SK-N-SH (cell line): Measurements from ENCODE around the gene STRADA. TPM values are rescaled to one million over a fixed set of nuclear protein-coding genes. Genes with fewer than 3 reads are reported as not detected.
A peak's percentile ranks its signal among the peaks of the same experiment; 100 is the strongest.

Experiments used
- CTCF ChIA-PET: fragments of 300-600, 350-600 bp; formaldehyde crosslinking; extraction: SDS; loops from one replicate; lab custom pipeline; 2021; lab: Yijun Ruan, JAX
- POLR2A ChIA-PET: fragments of 350-600 bp; sonication (Branson Sonifier 250); formaldehyde crosslinking; extraction: SDS; loops from one replicate; lab custom pipeline; 2020; ENCODE audit warnings: antibody characterized with exemption, inconsistent platforms; lab: Yijun Ruan, JAX
- DNase-seq: peaks from one replicate; pipeline ENCODE4 v3.0.0; 2012
- H2AFZ ChIP-seq: fragments of 200-600 bp; sonication (generic); 2 replicates; pipeline ENCODE4 v1.8.1; 2016; ENCODE audit warnings: antibody characterized with exemption, mild to moderate bottlenecking, low read depth
- H3F3A ChIP-seq: fragments of 200-600 bp; sonication (generic); replicated peaks from 2 replicates; pipeline ENCODE3; 2016; ENCODE audit warnings: antibody characterized with exemption, mild to moderate bottlenecking; ENCODE audit not compliant: insufficient read depth
- H3K27ac ChIP-seq, 2 experiments: fragments of 200-500 bp in 1 of 2; fragments of 200-600 bp in 1 of 2; sonication (Bioruptor generic) in 1 of 2; sonication (generic), shearing (Covaris generic) in 1 of 2; 2 replicates each; pipeline versions ENCODE4 v1.5.1 to v1.6.1; 2014 to 2016; ENCODE audit warnings: low read depth in 2 of 2, inconsistent platforms in 1 of 2, low read length in 1 of 2, mild to moderate bottlenecking in 1 of 2, mixed read lengths in 1 of 2
- H3K27me3 ChIP-seq: fragments of 200-600 bp; sonication (generic), shearing (Covaris generic); 2 replicates; pipeline ENCODE4 v1.6.1; 2016; ENCODE audit warnings: mixed run types; ENCODE audit not compliant: insufficient read depth
- H3K36me3 ChIP-seq, 2 experiments: fragments of 200-500 bp in 1 of 2; fragments of 200-600 bp in 1 of 2; sonication (Bioruptor generic) in 1 of 2; sonication (generic) in 1 of 2; replicated peaks in 1 of 2; 2 replicates each; pipeline versions ENCODE3 to v1.5.1; 2014 to 2016; ENCODE audit warnings: low read length in 1 of 2, mild to moderate bottlenecking in 1 of 2; ENCODE audit not compliant: insufficient read depth in 2 of 2, control insufficient read depth in 1 of 2
- H3K4me1 ChIP-seq, 2 experiments: fragments of 200-500 bp in 1 of 2; fragments of 200-600 bp in 1 of 2; sonication (Bioruptor generic) in 1 of 2; sonication (generic), shearing (Covaris generic) in 1 of 2; 2 replicates each; pipeline versions ENCODE4 v1.5.1 to v1.6.1; 2014 to 2016; ENCODE audit warnings: low read depth in 1 of 2, low read length in 1 of 2, mixed run types in 1 of 2; ENCODE audit not compliant: insufficient read depth in 2 of 2, control insufficient read depth in 1 of 2
- H3K4me2 ChIP-seq: fragments of 200-600 bp; sonication (generic), shearing (Covaris generic); 2 replicates; pipeline ENCODE4 v1.6.1; 2017; ENCODE audit warnings: mixed run types
- H3K4me3 ChIP-seq, 2 experiments: fragments of 200-500 bp in 1 of 2; fragments of 200-600 bp in 1 of 2; sonication (Bioruptor generic) in 1 of 2; sonication (generic), shearing (Covaris generic) in 1 of 2; 2 replicates each; pipeline versions ENCODE4 v1.5.1 to v1.8.1; 2014 to 2016; ENCODE audit warnings: low read depth in 2 of 2, inconsistent platforms in 1 of 2, low read length in 1 of 2, mild to moderate bottlenecking in 1 of 2, mixed read lengths in 1 of 2, moderate library complexity in 1 of 2
- H3K79me2 ChIP-seq: fragments of 200-600 bp; sonication (generic); 2 replicates; pipeline ENCODE4 v1.8.1; 2017; ENCODE audit warnings: mild to moderate bottlenecking; ENCODE audit not compliant: insufficient read depth
- H3K9ac ChIP-seq: fragments of 200-600 bp; sonication (generic); 2 replicates; pipeline ENCODE4 v1.6.1; 2017; ENCODE audit warnings: mixed run types
- H3K9me2 ChIP-seq: fragments of 200-600 bp; sonication (generic); 2 replicates; pipeline ENCODE4 v1.6.1; 2017; ENCODE audit warnings: mixed run types
- H3K9me3 ChIP-seq: fragments of 200-600 bp; sonication (generic); 2 replicates; pipeline ENCODE4 v1.6.1; 2017; ENCODE audit warnings: mixed run types, mild to moderate bottlenecking, moderate library complexity
- H4K20me1 ChIP-seq: fragments of 200-600 bp; sonication (generic); 2 replicates; pipeline ENCODE4 v1.6.1; 2017; ENCODE audit warnings: mild to moderate bottlenecking, mixed run types; ENCODE audit not compliant: insufficient read depth
- CTCF ChIP-seq: fragments of 200-600 bp; sonication (generic); IDR thresholded peaks from 2 replicates; pipeline ENCODE4 v1.6.1; 2017; ENCODE audit warnings: antibody characterized with exemption, mild to moderate bottlenecking, moderate library complexity
- EZH2phosphoT487 ChIP-seq: fragments of 200-600 bp; sonication (generic); IDR thresholded peaks from 2 replicates; pipeline ENCODE4 v1.6.1; 2017; ENCODE audit warnings: low read depth, mixed run types, mild to moderate bottlenecking, antibody characterized with exemption, moderate library complexity, borderline replicate concordance
- FOSL2 ChIP-seq: IDR thresholded peaks from 2 replicates; pipeline ENCODE4 v1.4.0; 2012; ENCODE audit warnings: low read depth, mild to moderate bottlenecking, moderate library complexity, borderline replicate concordance
- FOXM1 ChIP-seq: IDR thresholded peaks from 2 replicates; pipeline ENCODE4 v1.4.0; 2012; ENCODE audit warnings: low read depth, mild to moderate bottlenecking
- GABPA ChIP-seq: IDR thresholded peaks from 2 replicates; pipeline ENCODE4 v1.4.0; 2012; ENCODE audit warnings: low read depth, mild to moderate bottlenecking
- IRF3 ChIP-seq: fragments of 150-350 bp; IDR thresholded peaks from 2 replicates; pipeline ENCODE4 v1.6.1; 2016; ENCODE audit warnings: mild to moderate bottlenecking, low read depth, low read length
- JUND ChIP-seq: IDR thresholded peaks from 2 replicates; pipeline ENCODE4 v1.4.0; 2012
- MEF2A ChIP-seq: IDR thresholded peaks from 2 replicates; pipeline ENCODE4 v1.4.0; 2012; ENCODE audit warnings: low read depth, borderline replicate concordance
- NFIC ChIP-seq: IDR thresholded peaks from 2 replicates; pipeline ENCODE4 v1.4.0; 2012; ENCODE audit warnings: borderline replicate concordance
- NRF1 ChIP-seq: IDR thresholded peaks from 2 replicates; pipeline ENCODE4 v1.6.1; 2012; ENCODE audit warnings: low read depth, mild to moderate bottlenecking, low read length
- POLR2AphosphoS5 ChIP-seq: IDR thresholded peaks from 2 replicates; pipeline ENCODE4 v1.6.1; 2012; ENCODE audit warnings: low read depth, low read length
- RAD21 ChIP-seq: IDR thresholded peaks from 2 replicates; pipeline ENCODE4 v1.6.1; 2012; ENCODE audit warnings: mild to moderate bottlenecking, low read length
- REST ChIP-seq: IDR thresholded peaks from 2 replicates; pipeline ENCODE4 v1.6.1; 2012; ENCODE audit warnings: mild to moderate bottlenecking, low read depth, low read length, moderate library complexity
- RFX5 ChIP-seq: IDR thresholded peaks from 2 replicates; pipeline ENCODE4 v1.6.1; 2012; ENCODE audit warnings: mild to moderate bottlenecking, improper control_type of control experiment, low read length
- RXRA ChIP-seq: IDR thresholded peaks from 2 replicates; pipeline ENCODE4 v1.4.0; 2012; ENCODE audit warnings: low read depth, mild to moderate bottlenecking, borderline replicate concordance
- SMC3 ChIP-seq: IDR thresholded peaks from 2 replicates; pipeline ENCODE4 v1.6.1; 2012; ENCODE audit warnings: low read depth, low read length, improper control_type of control experiment
- TCF12 ChIP-seq: IDR thresholded peaks from 2 replicates; pipeline ENCODE4 v1.4.0; 2012
- USF1 ChIP-seq: IDR thresholded peaks from 2 replicates; pipeline ENCODE4 v1.4.0; 2012; ENCODE audit warnings: low read depth, borderline replicate concordance
- YY1 ChIP-seq: IDR thresholded peaks from 2 replicates; pipeline ENCODE4 v1.4.0; 2012; ENCODE audit warnings: low read depth, mild to moderate bottlenecking
- ZBTB33 ChIP-seq: IDR thresholded peaks from 2 replicates; pipeline ENCODE4 v1.4.0; 2012; ENCODE audit warnings: low read depth, borderline replicate concordance
- WGBS: methylation state at CpG from one replicate; pipeline ENCODE4 v1.1.6; 2017; ENCODE audit warnings: low lambda C conversion rate; 5-methylcytosine and 5-hydroxymethylcytosine counted together
- polyA plus RNA-seq, 3 experiments: library from polyadenylated mRNA; depleted of rRNA; stranded (reverse); fragments of >200 nt; gene quantifications; 2 replicates each; pipeline ENCODE4 v1.2.3, GENCODE V29; 2012

STRADA gene
- polyA plus RNA-seq, 1 of the 3 experiments (the other 2 are of a cell fraction) = 37.3 TPM

- H3K4me1 ChIP-seq = peaks cover 4 to 23% of the 10 kb centered on the region in 2 experiments
- ChIA-PET POLR2A (interaction anchor here (1.2 to 1.5 kb wide), 2 partner anchors 13 to 14 kb away, joined by 3 to 4 read pairs; no protein-coding TSS in a partner anchor), CTCF (interaction anchor here (0.8 to 17.5 kb wide), 6 partner anchors 10 to 256 kb away, joined by 3 to 233 read pairs (median 4); no protein-coding TSS in a partner anchor)
- TF ChIP-seq REST = no peak
- TF ChIP-seq MEF2A = no peak
- no peak for TF ChIP-seq YY1
- no peak for TF ChIP-seq POLR2AphosphoS5
- TF ChIP-seq NFIC = no peak
- TF ChIP-seq NRF1 = no peak
- TF ChIP-seq TCF12 = no peak
- no peak for TF ChIP-seq RXRA
- no peak for TF ChIP-seq EZH2phosphoT487
- TF ChIP-seq JUND = no peak
- TF ChIP-seq ZBTB33 = no peak
- no peak for TF ChIP-seq RAD21
- no peak for TF ChIP-seq RFX5
- no peak for TF ChIP-seq USF1
- no peak for TF ChIP-seq FOSL2
- TF ChIP-seq CTCF = no peak
- no peak for TF ChIP-seq IRF3
- no peak for TF ChIP-seq SMC3
- TF ChIP-seq FOXM1 = no peak
- no peak for TF ChIP-seq GABPA
- H3K9me2 ChIP-seq = no peaks in the 10 kb centered on the region
- no peak overlapping the region for H3K4me2 ChIP-seq
- DNase-seq = no peak
- H3K79me2 ChIP-seq = no peaks in the 10 kb centered on the region
- H3K9ac ChIP-seq = no peak overlapping the region
- no peak overlapping the region for H2AFZ ChIP-seq
- no peak overlapping the region for H3K4me3 ChIP-seq
- H3K36me3 ChIP-seq = peaks cover 26 to 47% of the 10 kb centered on the region in 2 experiments
- WGBS = 88% methylated on average over 8 of the region's 8 CpGs
- peaks cover under 1% of the 10 kb centered on the region for H3F3A ChIP-seq
- H3K27me3 ChIP-seq = no peaks in the 10 kb centered on the region
- H3K9me3 ChIP-seq = no peaks in the 10 kb centered on the region
- H4K20me1 ChIP-seq = no peaks in the 10 kb centered on the region
- peak overlapping the region in 1 of 2 experiments; percentile 1; a peak in 1 of 4 replicates for H3K27ac ChIP-seq
Measured at GRCh38 chr17:63681530-63681929, 60.1 kb downstream of the STRADA start.
